Ishikawa (cell line): ENCODE measurements around the gene CACNA2D3.

Source experiments
- CEBPB ChIP-seq: IDR thresholded peaks from 2 replicates; pipeline ENCODE4 v1.6.1; 2012
- CREB1 ChIP-seq: IDR thresholded peaks from 2 replicates; pipeline ENCODE4 v1.6.1; 2012; ENCODE audit warnings: low read depth
- EGR1 ChIP-seq: IDR thresholded peaks from 2 replicates; pipeline ENCODE4 v1.6.1; 2012
- EP300 ChIP-seq: IDR thresholded peaks from 2 replicates; pipeline ENCODE4 v1.6.1; 2012; ENCODE audit warnings: borderline replicate concordance
- FOXM1 ChIP-seq: IDR thresholded peaks from 2 replicates; pipeline ENCODE4 v1.6.1; 2012; ENCODE audit warnings: low read depth, borderline replicate concordance
- NFIC ChIP-seq: IDR thresholded peaks from 2 replicates; pipeline ENCODE4 v1.6.1; 2012
- RAD21 ChIP-seq: IDR thresholded peaks from 2 replicates; pipeline ENCODE4 v1.6.1; 2012; ENCODE audit warnings: low read depth
- TAF1 ChIP-seq: IDR thresholded peaks from 2 replicates; pipeline ENCODE4 v1.6.1; 2012; ENCODE audit warnings: low read depth, mild to moderate bottlenecking
- TCF12 ChIP-seq: IDR thresholded peaks from 2 replicates; pipeline ENCODE4 v1.6.1; 2012; ENCODE audit warnings: low read depth
- TEAD4 ChIP-seq: IDR thresholded peaks from 2 replicates; pipeline ENCODE4 v1.6.1; 2012
- YY1 ChIP-seq: IDR thresholded peaks from 2 replicates; pipeline ENCODE4 v1.6.1; 2012; ENCODE audit warnings: low read depth
- ZBTB7A ChIP-seq: IDR thresholded peaks from 2 replicates; pipeline ENCODE4 v1.6.1; 2012; ENCODE audit warnings: low read depth
- TF ChIP-seq, protein P1 (sequence below): IDR thresholded peaks from 2 replicates; pipeline ENCODE4 v1.6.1; 2012
- TF ChIP-seq, protein P2 (sequence below): IDR thresholded peaks from 2 replicates; pipeline ENCODE4 v1.6.1; 2012; ENCODE audit warnings: low read depth, mild to moderate bottlenecking
- TF ChIP-seq, protein P3 (sequence below): IDR thresholded peaks from 2 replicates; pipeline ENCODE4 v1.6.1; 2012

CACNA2D3 gene

DNA sequence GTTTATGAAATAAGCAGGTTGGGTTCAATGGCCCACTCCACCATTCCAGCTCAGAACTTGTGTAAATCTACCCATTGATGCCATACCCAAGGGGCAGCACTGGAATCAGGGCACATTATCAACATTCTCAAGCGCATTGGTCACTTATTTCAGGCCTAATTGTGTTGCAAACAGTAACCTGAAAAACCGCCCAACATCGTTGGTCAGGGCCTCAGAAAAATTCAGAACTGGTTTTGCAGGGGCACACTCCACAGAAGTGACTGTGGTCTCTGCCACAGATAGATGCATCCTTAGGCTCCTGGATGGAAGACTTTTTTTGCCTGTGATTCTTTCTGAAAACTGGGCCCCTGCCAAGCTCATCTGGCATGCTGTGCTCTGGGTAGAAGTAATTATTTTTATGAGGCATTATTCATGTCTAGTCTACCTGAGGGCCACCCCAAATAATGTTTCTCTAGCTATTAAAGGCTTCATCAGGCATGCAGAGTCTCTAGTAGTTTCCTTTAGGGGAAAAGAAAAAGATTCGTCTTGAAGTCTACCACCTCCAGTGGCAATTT, 827.2 kb downstream of the CACNA2D3 start:
- TF ChIP-seq, protein P1, sequence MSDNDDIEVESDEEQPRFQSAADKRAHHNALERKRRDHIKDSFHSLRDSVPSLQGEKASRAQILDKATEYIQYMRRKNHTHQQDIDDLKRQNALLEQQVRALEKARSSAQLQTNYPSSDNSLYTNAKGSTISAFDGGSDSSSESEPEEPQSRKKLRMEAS = no peak
- no peak for TF ChIP-seq TEAD4
- TF ChIP-seq CREB1 = no peak
- no peak for TF ChIP-seq NFIC
- TF ChIP-seq YY1 = no peak
- TF ChIP-seq RAD21 = no peak
- TF ChIP-seq CEBPB = no peak
- no peak for TF ChIP-seq ZBTB7A
- TF ChIP-seq, protein P2, sequence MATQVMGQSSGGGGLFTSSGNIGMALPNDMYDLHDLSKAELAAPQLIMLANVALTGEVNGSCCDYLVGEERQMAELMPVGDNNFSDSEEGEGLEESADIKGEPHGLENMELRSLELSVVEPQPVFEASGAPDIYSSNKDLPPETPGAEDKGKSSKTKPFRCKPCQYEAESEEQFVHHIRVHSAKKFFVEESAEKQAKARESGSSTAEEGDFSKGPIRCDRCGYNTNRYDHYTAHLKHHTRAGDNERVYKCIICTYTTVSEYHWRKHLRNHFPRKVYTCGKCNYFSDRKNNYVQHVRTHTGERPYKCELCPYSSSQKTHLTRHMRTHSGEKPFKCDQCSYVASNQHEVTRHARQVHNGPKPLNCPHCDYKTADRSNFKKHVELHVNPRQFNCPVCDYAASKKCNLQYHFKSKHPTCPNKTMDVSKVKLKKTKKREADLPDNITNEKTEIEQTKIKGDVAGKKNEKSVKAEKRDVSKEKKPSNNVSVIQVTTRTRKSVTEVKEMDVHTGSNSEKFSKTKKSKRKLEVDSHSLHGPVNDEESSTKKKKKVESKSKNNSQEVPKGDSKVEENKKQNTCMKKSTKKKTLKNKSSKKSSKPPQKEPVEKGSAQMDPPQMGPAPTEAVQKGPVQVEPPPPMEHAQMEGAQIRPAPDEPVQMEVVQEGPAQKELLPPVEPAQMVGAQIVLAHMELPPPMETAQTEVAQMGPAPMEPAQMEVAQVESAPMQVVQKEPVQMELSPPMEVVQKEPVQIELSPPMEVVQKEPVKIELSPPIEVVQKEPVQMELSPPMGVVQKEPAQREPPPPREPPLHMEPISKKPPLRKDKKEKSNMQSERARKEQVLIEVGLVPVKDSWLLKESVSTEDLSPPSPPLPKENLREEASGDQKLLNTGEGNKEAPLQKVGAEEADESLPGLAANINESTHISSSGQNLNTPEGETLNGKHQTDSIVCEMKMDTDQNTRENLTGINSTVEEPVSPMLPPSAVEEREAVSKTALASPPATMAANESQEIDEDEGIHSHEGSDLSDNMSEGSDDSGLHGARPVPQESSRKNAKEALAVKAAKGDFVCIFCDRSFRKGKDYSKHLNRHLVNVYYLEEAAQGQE = no peak
- no peak for TF ChIP-seq EGR1
- TF ChIP-seq, protein P3, sequence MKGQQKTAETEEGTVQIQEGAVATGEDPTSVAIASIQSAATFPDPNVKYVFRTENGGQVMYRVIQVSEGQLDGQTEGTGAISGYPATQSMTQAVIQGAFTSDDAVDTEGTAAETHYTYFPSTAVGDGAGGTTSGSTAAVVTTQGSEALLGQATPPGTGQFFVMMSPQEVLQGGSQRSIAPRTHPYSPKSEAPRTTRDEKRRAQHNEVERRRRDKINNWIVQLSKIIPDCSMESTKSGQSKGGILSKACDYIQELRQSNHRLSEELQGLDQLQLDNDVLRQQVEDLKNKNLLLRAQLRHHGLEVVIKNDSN = no peak
- TF ChIP-seq TCF12 = no peak
- no peak for TF ChIP-seq TAF1
- no peak for TF ChIP-seq FOXM1
- no peak for TF ChIP-seq EP300

DNA sequence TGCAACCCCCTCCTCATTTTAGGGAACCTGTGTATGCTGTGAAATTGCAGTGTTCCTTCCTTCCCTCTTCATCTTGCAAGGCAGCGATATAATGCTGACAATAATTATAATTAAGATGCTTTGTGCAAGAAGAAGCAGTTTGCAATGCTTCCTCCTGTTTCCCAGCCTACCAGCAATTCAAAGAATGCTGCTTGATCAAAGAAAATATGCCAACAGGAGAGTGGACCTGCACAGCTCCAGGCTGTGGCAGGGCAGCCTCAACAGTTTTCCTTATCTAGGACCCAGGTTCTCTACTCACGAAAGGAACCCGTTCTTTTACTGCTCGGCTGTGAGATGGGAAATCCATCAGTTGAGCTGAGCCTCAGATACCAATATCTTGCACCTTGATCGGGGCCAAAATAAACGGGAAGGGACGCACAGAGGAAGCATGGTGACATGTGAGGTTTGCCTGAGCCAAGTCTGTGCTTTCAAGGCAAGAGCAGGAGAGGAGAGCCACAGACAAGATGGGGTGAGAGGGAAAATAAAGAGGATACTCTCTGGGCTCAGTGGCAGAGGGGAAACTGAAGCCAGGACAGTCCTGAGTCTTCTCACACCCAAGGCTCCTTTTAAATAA, 828.1 kb downstream of the CACNA2D3 start:
- TF ChIP-seq TAF1 (no peak), EP300 (no peak)
- TF ChIP-seq, protein P2 = no peak

DNA sequence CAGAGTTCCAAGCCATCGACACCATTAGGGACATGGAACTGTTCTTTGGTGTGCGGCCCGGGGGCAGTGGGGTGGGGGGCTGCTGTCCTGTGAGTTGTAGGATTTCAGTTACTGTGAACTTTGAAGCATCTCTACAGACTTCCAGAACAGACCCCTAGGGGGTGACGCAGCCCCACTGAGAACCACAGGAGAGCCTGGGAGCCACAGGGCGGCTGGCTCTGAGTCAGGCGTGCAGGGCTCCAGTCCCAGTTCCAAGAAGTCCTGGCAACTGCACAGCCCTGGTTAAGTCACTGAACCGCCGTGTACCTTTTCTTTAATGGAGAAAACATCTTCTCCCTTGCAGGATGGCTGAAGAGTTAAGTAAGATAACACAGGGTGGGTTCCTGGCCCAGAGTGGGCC, 829.1 kb downstream of the CACNA2D3 start:
- TF ChIP-seq, protein P1 = no peak
- no peak for TF ChIP-seq ZBTB7A
- no peak for TF ChIP-seq TCF12
- no peak for TF ChIP-seq YY1
- TF ChIP-seq, protein P2 = no peak
- TF ChIP-seq RAD21 = no peak
- TF ChIP-seq TAF1 = no peak
- TF ChIP-seq EGR1 = no peak
- TF ChIP-seq CEBPB = no peak
- no peak for TF ChIP-seq TEAD4
- TF ChIP-seq, protein P3 = no peak
- no peak for TF ChIP-seq NFIC
- TF ChIP-seq EP300 = no peak
- no peak for TF ChIP-seq CREB1

DNA sequence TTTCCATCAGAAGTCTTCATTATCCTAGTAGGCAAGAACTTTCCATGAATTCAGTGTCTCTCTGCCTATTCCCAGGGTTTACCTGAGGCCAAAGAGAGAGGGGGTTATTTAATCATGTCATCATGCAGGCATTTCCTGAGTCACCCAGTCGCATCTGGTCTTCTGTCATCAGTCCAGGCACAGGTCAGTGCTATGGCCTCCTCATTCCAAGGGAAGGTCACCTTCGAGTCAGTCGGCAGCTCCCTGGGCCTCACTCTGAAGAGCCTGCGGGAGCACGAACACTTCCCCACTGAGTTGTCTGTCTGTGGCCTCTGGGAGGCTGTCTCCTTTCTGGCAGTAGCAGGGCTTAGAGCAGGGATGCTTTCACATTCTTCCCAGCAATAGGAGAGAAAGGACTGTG, 831.7 kb downstream of the CACNA2D3 start:
- TF ChIP-seq YY1 = no peak
- no peak for TF ChIP-seq FOXM1
- TF ChIP-seq CEBPB = no peak
- no peak for TF ChIP-seq TCF12
- TF ChIP-seq NFIC = no peak
- no peak for TF ChIP-seq RAD21
- TF ChIP-seq, protein P3 = no peak
- TF ChIP-seq TEAD4 = no peak
- TF ChIP-seq, protein P2 = no peak
- no peak for TF ChIP-seq EP300
- TF ChIP-seq, protein P1 = no peak
- no peak for TF ChIP-seq CREB1
